Measurements from ENCODE around the gene PNMA8B.

DNA sequence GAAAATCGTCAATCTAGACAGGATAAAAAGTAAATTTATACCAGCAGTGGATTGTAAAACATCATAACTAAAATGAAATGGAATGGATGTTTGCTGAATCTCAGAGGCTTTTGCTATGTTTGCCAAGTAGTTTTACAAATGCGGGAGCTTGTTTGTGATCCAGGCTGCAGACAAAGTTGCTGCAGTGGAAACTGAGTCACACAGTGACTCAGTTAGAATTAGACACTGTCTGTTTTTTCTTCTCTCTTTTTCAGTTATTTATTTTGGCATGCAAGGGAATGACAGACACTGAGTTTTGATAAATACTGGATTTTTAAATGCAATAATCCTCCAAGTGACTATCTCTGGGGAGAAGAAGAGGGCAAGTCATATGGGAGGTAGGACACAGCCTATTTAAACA is 19.7 kb downstream of the PNMA8B start:
- TF ChIP-seq, protein P1, sequence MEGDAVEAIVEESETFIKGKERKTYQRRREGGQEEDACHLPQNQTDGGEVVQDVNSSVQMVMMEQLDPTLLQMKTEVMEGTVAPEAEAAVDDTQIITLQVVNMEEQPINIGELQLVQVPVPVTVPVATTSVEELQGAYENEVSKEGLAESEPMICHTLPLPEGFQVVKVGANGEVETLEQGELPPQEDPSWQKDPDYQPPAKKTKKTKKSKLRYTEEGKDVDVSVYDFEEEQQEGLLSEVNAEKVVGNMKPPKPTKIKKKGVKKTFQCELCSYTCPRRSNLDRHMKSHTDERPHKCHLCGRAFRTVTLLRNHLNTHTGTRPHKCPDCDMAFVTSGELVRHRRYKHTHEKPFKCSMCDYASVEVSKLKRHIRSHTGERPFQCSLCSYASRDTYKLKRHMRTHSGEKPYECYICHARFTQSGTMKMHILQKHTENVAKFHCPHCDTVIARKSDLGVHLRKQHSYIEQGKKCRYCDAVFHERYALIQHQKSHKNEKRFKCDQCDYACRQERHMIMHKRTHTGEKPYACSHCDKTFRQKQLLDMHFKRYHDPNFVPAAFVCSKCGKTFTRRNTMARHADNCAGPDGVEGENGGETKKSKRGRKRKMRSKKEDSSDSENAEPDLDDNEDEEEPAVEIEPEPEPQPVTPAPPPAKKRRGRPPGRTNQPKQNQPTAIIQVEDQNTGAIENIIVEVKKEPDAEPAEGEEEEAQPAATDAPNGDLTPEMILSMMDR (IDR thresholded peaks at IDR 0.05; ENCODE audit: low read depth, low read length, poor library complexity, severe bottlenecking), result no peak
- no peak for TF ChIP-seq EZH2phosphoT487 (IDR thresholded peaks at IDR 0.05; ENCODE audit: borderline replicate concordance, low read length)
